22Rv1 (cell line): ENCODE results near the gene KIF9.
A peak's percentile ranks its signal among the peaks of the same experiment; 100 is the strongest.

Experiments
- CTCF ChIP-seq: fragments of 450-650 bp; IDR thresholded peaks from 2 replicates; pipeline ENCODE4 v1.5.1; 2017; ENCODE audit warnings: mild to moderate bottlenecking
- ZFX ChIP-seq: fragments of 450-650 bp; IDR thresholded peaks from 2 replicates; pipeline ENCODE4 v1.6.1; 2017; ENCODE audit warnings: antibody characterized with exemption, borderline replicate concordance

GRCh38 chr3:47273564-47273963, 9.0 kb downstream of the KIF9 start:
- TF ChIP-seq ZFX (no peak), CTCF (peak; percentile 23)
